GM13977 (cell line): ENCODE data around the gene DNAJB8.

Experiments
- DNase-seq: peaks from one replicate; pipeline ENCODE4 v3.0.0; 2012; ENCODE audit warnings: low spot score
- CTCF ChIP-seq: IDR thresholded peaks from 2 replicates; pipeline ENCODE4 v1.5.1; 2012; ENCODE audit warnings: mild to moderate bottlenecking, control low read depth; ENCODE audit not compliant: insufficient read depth; ENCODE audit errors: extremely low read depth, missing control alignments
- in situ Hi-C: fragments of 300-500 bp; cut with MboI; formaldehyde crosslinking; loops from one replicate; pipeline ENCODE4 v1.12.0; 2022; ENCODE audit warnings: low sequenced_read_pairs, low pct_unique_long_range_greater_than_20kb, mixed read lengths, inconsistent platforms; ENCODE audit not compliant: unreplicated experiment

The DNAJB8 gene

GRCh38 chr3:128488991-128489673 lies 22.4 kb upstream of the DNAJB8 start:
- in situ Hi-C loops = loop anchor here (25.0 kb wide), 1 partner anchor 402 kb away; no protein-coding TSS in a partner anchor
- no peak for TF ChIP-seq CTCF
- DNase-seq = no peak

GRCh38 chr3:128488636-128488990 lies 21.9 kb upstream of the DNAJB8 start:
- DNase-seq = no peak
- in situ Hi-C loops = loop anchor here (25.0 kb wide), 1 partner anchor 401 kb away; no protein-coding TSS in a partner anchor
- TF ChIP-seq CTCF = no peak

- in situ Hi-C loops = loop anchor here (25.0 kb wide), 1 partner anchor 401 kb away; no protein-coding TSS in a partner anchor
- TF ChIP-seq CTCF = no peak
- DNase-seq = peak; percentile 82
Measured at GRCh38 chr3:128487813-128488635, 21.3 kb upstream of the DNAJB8 start.

GRCh38 chr3:128487538-128487812 lies 20.8 kb upstream of the DNAJB8 start:
- in situ Hi-C loops = loop anchor here (25.0 kb wide), 1 partner anchor 400 kb away; no protein-coding TSS in a partner anchor
- no peak for TF ChIP-seq CTCF
- no peak for DNase-seq

- in situ Hi-C loops = loop anchor here (25.0 kb wide), 1 partner anchor 400 kb away; no protein-coding TSS in a partner anchor
- no peak for TF ChIP-seq CTCF
- no peak for DNase-seq
Measured at GRCh38 chr3:128486681-128487537, 20.2 kb upstream of the DNAJB8 start.

GRCh38 chr3:128486205-128486628 lies 19.5 kb upstream of the DNAJB8 start:
- in situ Hi-C loops = loop anchor here (25.0 kb wide), 1 partner anchor 399 kb away; no protein-coding TSS in a partner anchor
- no peak for TF ChIP-seq CTCF
- no peak for DNase-seq
